MCF 10A (cell line): ENCODE measurements around the gene CFAP119. TPM values are rescaled to one million over a fixed set of nuclear protein-coding genes. Genes with fewer than 3 reads are reported as not detected.

Experiments used
- BruUV-seq: library from RNA; stranded (reverse); fragments of 400-500 nt; replicated peaks from 2 replicates; lab custom pipeline; 2021; lab: Mats Ljungman, UMichigan
- CTCF ChIA-PET: fragments of 300-600 bp; sonication (Branson Sonifier 250); formaldehyde crosslinking; extraction: SDS; loops from one replicate; lab custom pipeline; 2021; ENCODE audit warnings: antibody characterized with exemption, inconsistent platforms; lab: Yijun Ruan, JAX
- POLR2A ChIA-PET: fragments of 300-600, 350-650 bp; sonication (Branson Sonifier 250); formaldehyde crosslinking; extraction: SDS; loops from one replicate; lab custom pipeline; 2020; ENCODE audit warnings: antibody characterized with exemption, inconsistent platforms; lab: Yijun Ruan, JAX
- DNase-seq: peaks from one replicate; pipeline ENCODE4 v3.0.0-alpha.2; 2018; ENCODE audit not compliant: unreplicated experiment
- H3K27ac Mint-ChIP-seq: one replicate; pipeline ENCODE4 v1.8.0; 2022; ENCODE audit warnings: mild to moderate bottlenecking, low read depth, mixed read lengths; ENCODE audit not compliant: unreplicated experiment
- H3K27me3 Mint-ChIP-seq: one replicate; pipeline ENCODE4 v1.8.0; 2022; ENCODE audit warnings: mixed read lengths; ENCODE audit not compliant: insufficient read depth, unreplicated experiment
- H3K36me3 Mint-ChIP-seq: one replicate; pipeline ENCODE4 v1.8.0; 2022; ENCODE audit warnings: mild to moderate bottlenecking, moderate library complexity, mixed read lengths; ENCODE audit not compliant: insufficient read depth, unreplicated experiment
- H3K4me1 Mint-ChIP-seq: one replicate; pipeline ENCODE4 v1.8.0; 2022; ENCODE audit warnings: mixed read lengths; ENCODE audit not compliant: insufficient read depth, unreplicated experiment
- H3K4me3 Mint-ChIP-seq: one replicate; pipeline ENCODE4 v1.8.0; 2022; ENCODE audit warnings: mild to moderate bottlenecking, moderate library complexity, mixed read lengths; ENCODE audit not compliant: unreplicated experiment
- H3K9me3 Mint-ChIP-seq: one replicate; pipeline ENCODE4 v1.8.0; 2022; ENCODE audit warnings: mixed read lengths; ENCODE audit not compliant: unreplicated experiment
- intact Hi-C: fragments of 100-400 bp; cut with micrococcal nuclease; formaldehyde crosslinking; loops from 2 replicates; pipeline ENCODE4 v1.14.1; 2022
- total RNA-seq: library from RNA; stranded (reverse); gene quantifications from 2 replicates; pipeline ENCODE4 v1.2.3, GENCODE V29; 2022
- TF ChIP-seq, protein P1 (sequence below): fragments of 200-600 bp; IDR thresholded peaks from one replicate; pipeline ENCODE4 v1.8.0; 2022; ENCODE audit warnings: antibody characterized with exemption, mild to moderate bottlenecking; ENCODE audit not compliant: unreplicated experiment

Gene CFAP119
- total RNA-seq, 1 experiment from 2014 or later, result 5.2 TPM

GRCh38 chr16:30782486-30783279 is 20.8 kb upstream of the CFAP119 start:
- H3K4me1 Mint-ChIP-seq, result peaks cover 16% of the 10 kb centered on the region
- TF ChIP-seq, protein P1, sequence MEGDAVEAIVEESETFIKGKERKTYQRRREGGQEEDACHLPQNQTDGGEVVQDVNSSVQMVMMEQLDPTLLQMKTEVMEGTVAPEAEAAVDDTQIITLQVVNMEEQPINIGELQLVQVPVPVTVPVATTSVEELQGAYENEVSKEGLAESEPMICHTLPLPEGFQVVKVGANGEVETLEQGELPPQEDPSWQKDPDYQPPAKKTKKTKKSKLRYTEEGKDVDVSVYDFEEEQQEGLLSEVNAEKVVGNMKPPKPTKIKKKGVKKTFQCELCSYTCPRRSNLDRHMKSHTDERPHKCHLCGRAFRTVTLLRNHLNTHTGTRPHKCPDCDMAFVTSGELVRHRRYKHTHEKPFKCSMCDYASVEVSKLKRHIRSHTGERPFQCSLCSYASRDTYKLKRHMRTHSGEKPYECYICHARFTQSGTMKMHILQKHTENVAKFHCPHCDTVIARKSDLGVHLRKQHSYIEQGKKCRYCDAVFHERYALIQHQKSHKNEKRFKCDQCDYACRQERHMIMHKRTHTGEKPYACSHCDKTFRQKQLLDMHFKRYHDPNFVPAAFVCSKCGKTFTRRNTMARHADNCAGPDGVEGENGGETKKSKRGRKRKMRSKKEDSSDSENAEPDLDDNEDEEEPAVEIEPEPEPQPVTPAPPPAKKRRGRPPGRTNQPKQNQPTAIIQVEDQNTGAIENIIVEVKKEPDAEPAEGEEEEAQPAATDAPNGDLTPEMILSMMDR, result no peak
- peaks cover 26% of the 10 kb centered on the region for H3K36me3 Mint-ChIP-seq
- H3K27me3 Mint-ChIP-seq, result no peaks in the 10 kb centered on the region
- BruUV-seq, result no TSS peak
- CTCF ChIA-PET, result interaction anchor here (0.6 to 1.2 kb wide), 2 partner anchors 31 to 97 kb away, joined by 4 to 7 read pairs; no protein-coding TSS in a partner anchor
- H3K9me3 Mint-ChIP-seq, result no peaks in the 10 kb centered on the region
- H3K4me3 Mint-ChIP-seq, result no peak overlapping the region
- H3K27ac Mint-ChIP-seq, result no peak overlapping the region
- DNase-seq, result no peak
- intact Hi-C loops, result loop anchor here (10.0 kb wide), 1 partner anchor 162 kb away; the partner anchor contains the start of gene ORAI3
- POLR2A ChIA-PET, result interaction anchor here (1.2 to 1.5 kb wide), 3 partner anchors 23 to 31 kb away, joined by 3 to 6 read pairs (median 6); no protein-coding TSS in a partner anchor

DNA sequence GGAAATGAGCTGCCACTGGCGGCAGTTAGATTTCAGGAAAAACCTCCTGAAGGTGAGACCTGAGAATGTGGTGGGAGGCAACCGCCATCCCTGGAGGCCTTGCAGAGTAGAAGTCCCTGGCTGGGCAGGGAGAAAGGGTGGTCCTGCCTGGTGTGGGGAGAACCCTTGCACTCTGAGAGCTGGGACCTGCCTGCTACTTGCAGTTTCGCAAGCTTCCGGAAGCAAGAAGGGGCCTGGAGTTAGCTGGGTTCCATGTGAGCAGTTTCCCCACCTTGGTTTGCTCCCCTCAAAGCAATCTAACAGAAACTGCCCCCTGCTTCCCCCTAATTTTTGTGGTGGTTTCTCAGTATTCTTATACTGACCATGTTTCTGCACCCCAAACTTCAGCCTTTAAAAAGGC is 18.7 kb upstream of the CFAP119 start:
- TF ChIP-seq, protein P1, result no peak
- Mint-ChIP-seq H3K36me3 (peaks cover 47% of the 10 kb centered on the region), H3K4me3 (no peak overlapping the region), H3K27me3 (no peaks in the 10 kb centered on the region), H3K9me3 (no peaks in the 10 kb centered on the region), H3K4me1 (peaks cover 20% of the 10 kb centered on the region), H3K27ac (no peak overlapping the region)
- POLR2A ChIA-PET, result interaction anchor here (1.0 to 1.5 kb wide), 4 partner anchors 14 to 97 kb away, joined by 3 to 5 read pairs (median 4); no protein-coding TSS in a partner anchor
- no peak for DNase-seq
- CTCF ChIA-PET, result no interaction called here
- intact Hi-C loops, result loop anchor here (10.0 kb wide), 1 partner anchor 164 kb away; the partner anchor contains the start of gene ORAI3
- no TSS peak for BruUV-seq

- no peaks in the 10 kb centered on the region for H3K9me3 Mint-ChIP-seq
- ChIA-PET CTCF (interaction anchor here (0.8 kb wide), 1 partner anchor 31 kb away, joined by 4 read pairs; no protein-coding TSS in a partner anchor), POLR2A (interaction anchor here (1.0 to 1.5 kb wide), 3 partner anchors 13 to 98 kb away, joined by 3 to 5 read pairs (median 4); no protein-coding TSS in a partner anchor)
- H3K4me3 Mint-ChIP-seq, result no peak overlapping the region
- H3K27ac Mint-ChIP-seq, result no peak overlapping the region
- TF ChIP-seq, protein P1, result no peak
- DNase-seq, result no peak
- intact Hi-C loops, result loop anchor here (10.0 kb wide), 1 partner anchor 165 kb away; the partner anchor contains the start of gene ORAI3
- BruUV-seq, result no TSS peak
- H3K4me1 Mint-ChIP-seq, result peaks cover 16% of the 10 kb centered on the region
- H3K27me3 Mint-ChIP-seq, result no peaks in the 10 kb centered on the region
- peaks cover 52% of the 10 kb centered on the region for H3K36me3 Mint-ChIP-seq
Observed at GRCh38 chr16:30780021-30780420, 18.2 kb upstream of the CFAP119 start.

GRCh38 chr16:30779596-30779995 is 17.7 kb upstream of the CFAP119 start:
- H3K27ac Mint-ChIP-seq, result no peak overlapping the region
- no peaks in the 10 kb centered on the region for H3K27me3 Mint-ChIP-seq
- ChIA-PET CTCF (interaction anchor here (0.8 kb wide), 1 partner anchor 31 kb away, joined by 4 read pairs; no protein-coding TSS in a partner anchor), POLR2A (interaction anchor here (1.0 to 1.1 kb wide), 2 partner anchors 13 to 98 kb away, joined by 3 to 4 read pairs; no protein-coding TSS in a partner anchor)
- no peaks in the 10 kb centered on the region for H3K9me3 Mint-ChIP-seq
- peaks cover 54% of the 10 kb centered on the region for H3K36me3 Mint-ChIP-seq
- peaks cover 16% of the 10 kb centered on the region for H3K4me1 Mint-ChIP-seq
- no peak overlapping the region for H3K4me3 Mint-ChIP-seq
- no peak for DNase-seq
- no TSS peak for BruUV-seq
- intact Hi-C loops, result loop anchor here (5.0 kb wide), 1 partner anchor 33 kb away; no protein-coding TSS in a partner anchor
- TF ChIP-seq, protein P1, result no peak
